Stimulated activated naive CD8-positive, alpha-beta T cell treated with anti-CD3 and anti-CD28 coated beads, Interleukin-15, amount 100 ng/mL, for 72 hours (primary cell): ENCODE data around the gene TCHHL1.

ENCODE experiments used
- ATAC-seq: fragments of 150-1000 bp; cut with Tn5 transposase; 2 replicates; pipeline ENCODE4 v1.10.0; 2021; ENCODE audit warnings: mild to moderate bottlenecking, moderate library complexity
- DNase-seq, 2 donors: peaks; one replicate each; pipeline ENCODE4 v3.0.0; 2021 to 2022
- H3K27ac Mint-ChIP-seq, 2 donors: one replicate each; pipeline ENCODE4 v1.8.0; 2022; ENCODE audit warnings: mild to moderate bottlenecking in 2 of 2, mixed read lengths in 2 of 2, moderate library complexity in 2 of 2
- H3K27me3 Mint-ChIP-seq: one replicate; pipeline ENCODE4 v1.8.0; 2022; ENCODE audit warnings: mixed read lengths
- H3K4me1 Mint-ChIP-seq: one replicate; pipeline ENCODE4 v1.8.0; 2022; ENCODE audit warnings: mild to moderate bottlenecking, mixed read lengths
- H3K4me3 Mint-ChIP-seq, 2 donors: one replicate each; pipeline ENCODE4 v1.8.0; 2022; ENCODE audit warnings: mild to moderate bottlenecking in 2 of 2, mixed read lengths in 2 of 2, moderate library complexity in 1 of 2
- H3K9me3 Mint-ChIP-seq, 2 donors: one replicate each; pipeline ENCODE4 v1.8.0; 2022; ENCODE audit warnings: mixed read lengths in 2 of 2

Gene TCHHL1

DNA sequence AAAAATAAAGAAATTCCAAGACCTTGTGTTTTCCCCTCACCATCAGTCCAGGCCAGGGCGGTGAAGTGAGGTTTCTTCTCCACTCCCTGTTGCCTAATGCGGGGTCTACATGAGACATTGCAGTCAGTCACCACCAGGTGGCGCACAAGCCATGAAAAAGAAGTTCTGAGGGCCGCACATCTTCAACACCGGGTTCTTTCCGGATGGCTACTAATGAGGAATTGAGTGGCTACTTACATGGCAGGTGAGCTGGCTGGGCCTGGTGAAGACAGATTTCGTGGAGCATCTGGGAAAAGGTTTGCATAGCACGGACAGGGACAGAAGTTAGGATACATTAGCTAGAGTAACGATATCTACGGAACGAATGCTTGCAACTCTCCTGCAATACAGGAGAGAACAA, 36.3 kb downstream of the TCHHL1 start:
- Mint-ChIP-seq H3K27ac (no peak overlapping the region), H3K4me1 (peaks cover 11% of the 10 kb centered on the region), H3K9me3 (no peaks in the 10 kb centered on the region), H3K27me3 (peaks cover 17% of the 10 kb centered on the region), H3K4me3 (no peak overlapping the region)
- ATAC-seq, result no peak
- peak; percentile 75 to 78 for DNase-seq

DNA sequence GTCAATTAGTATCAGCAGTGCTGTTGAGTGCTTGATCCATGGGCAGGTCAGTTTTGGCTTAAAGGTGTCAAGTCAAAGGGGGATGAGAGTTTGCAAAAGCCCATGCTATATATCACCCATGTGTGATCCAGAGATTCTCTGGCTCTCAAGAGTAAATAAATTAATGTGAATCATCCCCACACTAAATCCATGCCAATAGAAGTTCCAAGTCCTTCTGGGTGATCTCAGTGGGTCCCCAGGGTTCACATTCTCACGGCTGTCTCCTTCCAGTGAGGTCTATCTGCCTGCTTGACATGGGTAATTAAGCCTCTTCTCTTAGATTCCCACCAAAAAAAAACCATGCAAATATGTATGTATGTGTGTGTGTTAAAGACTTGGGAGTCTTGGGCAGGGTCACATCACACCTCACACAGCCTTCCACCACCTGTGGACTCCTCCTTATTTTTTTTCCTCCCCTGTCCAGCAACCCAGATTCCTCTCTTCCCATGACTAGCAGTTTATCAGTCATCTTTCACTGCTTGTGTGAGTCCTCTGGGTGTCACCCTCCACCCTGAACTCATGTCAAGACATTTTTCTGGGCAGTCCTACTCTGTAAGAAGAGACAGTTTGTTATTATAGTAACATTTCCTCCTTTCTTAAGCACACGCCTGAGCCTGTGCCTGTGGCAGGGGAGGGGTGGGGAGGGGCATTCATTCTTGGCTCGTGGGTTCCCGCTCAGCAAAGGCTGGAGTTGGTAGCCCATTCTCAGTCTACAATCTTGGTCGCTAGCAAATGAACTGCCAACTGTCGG, 37.8 kb downstream of the TCHHL1 start:
- Mint-ChIP-seq H3K9me3 (no peaks in the 10 kb centered on the region), H3K4me3 (no peak overlapping the region), H3K27me3 (peaks cover 17% of the 10 kb centered on the region), H3K27ac (no peak overlapping the region), H3K4me1 (peaks cover 17% of the 10 kb centered on the region)
- DNase-seq, result no peak
- no peak for ATAC-seq

DNA sequence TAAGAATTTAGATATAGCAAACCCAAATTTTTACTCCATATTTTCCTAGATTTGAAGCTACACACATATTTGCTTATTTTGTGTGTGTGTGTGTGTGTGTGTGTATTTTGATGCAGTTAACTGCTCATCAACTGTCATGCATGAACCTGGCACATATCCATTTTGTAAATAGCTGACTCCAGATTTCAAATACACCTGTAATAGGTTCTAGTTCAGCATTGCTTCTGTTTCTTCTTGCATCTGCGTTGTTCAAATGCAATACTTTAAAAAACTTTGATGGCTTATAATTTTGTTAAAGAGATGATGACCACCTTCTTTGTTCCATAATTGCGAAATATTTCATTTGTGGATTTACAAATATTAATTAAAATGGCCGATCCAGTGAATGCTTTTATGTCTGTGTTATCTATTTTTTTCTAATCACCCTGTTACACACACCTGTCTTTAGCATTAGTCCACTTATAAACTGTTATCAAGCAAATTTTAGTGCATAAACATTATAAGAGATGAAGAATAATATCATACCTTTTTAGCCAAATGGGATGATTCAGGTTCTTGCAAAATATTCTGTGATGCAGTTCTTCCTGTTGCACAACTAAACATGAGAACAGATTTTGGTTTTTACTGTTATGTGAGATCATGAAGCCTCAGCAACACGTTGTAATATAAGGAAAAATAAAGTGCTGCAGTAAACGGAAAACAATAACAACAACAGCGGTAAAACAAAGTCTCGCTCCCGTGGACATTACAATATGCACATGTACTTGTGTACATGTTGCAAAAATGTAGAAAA, 39.4 kb downstream of the TCHHL1 start:
- H3K4me1 Mint-ChIP-seq, result peaks cover 17% of the 10 kb centered on the region
- H3K9me3 Mint-ChIP-seq, result no peaks in the 10 kb centered on the region
- DNase-seq (no peak), ATAC-seq (no peak)
- no peak overlapping the region for H3K4me3 Mint-ChIP-seq
- H3K27me3 Mint-ChIP-seq, result peaks cover 12% of the 10 kb centered on the region
- no peak overlapping the region for H3K27ac Mint-ChIP-seq

DNA sequence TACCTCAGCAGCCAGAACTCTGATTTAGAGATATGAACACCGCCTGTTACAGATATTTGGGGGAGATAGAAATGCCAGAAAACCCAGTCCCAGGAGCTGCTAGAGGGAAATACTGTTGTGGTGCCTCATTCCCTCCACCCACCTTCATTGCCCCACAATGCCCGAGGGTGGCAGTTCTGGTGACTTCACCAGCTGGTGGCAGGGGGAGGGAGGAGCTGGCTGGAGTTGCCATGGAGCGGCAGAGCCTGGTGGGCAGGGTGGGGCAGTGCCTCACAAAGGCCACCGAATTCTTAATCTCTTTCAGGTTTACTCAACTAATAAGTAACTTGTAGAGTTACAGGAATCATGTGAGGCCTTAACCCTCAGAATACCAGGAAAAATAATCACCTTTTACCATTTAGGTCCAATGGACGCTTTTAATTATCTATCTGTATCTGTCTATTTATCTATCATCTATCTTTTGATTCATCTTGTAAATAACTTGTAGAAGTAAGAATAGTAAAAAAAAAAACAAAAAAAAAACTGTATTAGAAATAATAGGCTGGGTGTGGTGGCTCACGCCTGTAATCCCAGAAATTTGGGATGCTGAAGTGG, 40.4 kb downstream of the TCHHL1 start:
- H3K4me3 Mint-ChIP-seq, result peak overlapping the region; percentile 87 to 93
- no peaks in the 10 kb centered on the region for H3K9me3 Mint-ChIP-seq
- H3K27ac Mint-ChIP-seq, result peak overlapping the region; percentile 97 to 99
- ATAC-seq (peak; percentile 60), DNase-seq (peak in 1 of 2 donors; percentile 75)
- peaks cover 4% of the 10 kb centered on the region for H3K27me3 Mint-ChIP-seq
- peaks cover 17% of the 10 kb centered on the region for H3K4me1 Mint-ChIP-seq

DNA sequence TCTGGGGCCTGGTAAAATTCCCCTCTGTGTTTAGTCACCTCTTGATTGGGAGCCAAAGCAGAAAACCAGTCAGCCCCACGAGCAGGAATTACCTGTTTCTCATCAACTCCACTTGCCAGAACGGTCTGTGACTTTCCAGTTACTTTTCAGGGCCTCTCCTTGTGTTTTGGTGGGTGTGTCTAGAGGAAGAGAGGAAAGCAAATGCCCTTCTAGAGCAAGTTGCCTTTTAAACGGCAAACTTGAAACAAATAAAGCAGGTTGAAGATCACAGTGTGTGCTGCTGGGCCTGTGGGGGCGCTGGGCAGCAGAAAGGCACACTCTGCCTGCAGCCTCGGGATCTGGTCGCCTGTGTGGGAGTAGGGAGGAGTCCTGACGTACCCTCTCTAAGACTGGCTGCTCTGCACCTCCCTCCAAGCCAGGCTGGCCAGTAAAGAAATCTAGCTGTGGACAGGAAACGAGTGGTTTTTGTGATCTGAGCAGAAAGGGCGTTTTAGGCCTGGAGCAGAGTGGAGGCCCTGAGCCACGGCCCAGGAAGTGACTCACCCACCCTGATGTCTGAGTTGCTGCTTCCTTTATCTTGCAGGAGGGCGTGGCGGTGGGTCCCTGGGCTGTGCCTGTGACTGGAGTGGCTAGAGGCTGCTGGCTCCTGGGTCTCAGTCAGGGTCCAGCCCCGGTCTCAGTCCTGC, 41.0 kb downstream of the TCHHL1 start:
- DNase-seq, result peak; percentile 86 to 94
- Mint-ChIP-seq H3K27ac (peak overlapping the region; percentile 97 to 99), H3K9me3 (no peaks in the 10 kb centered on the region), H3K4me3 (peak overlapping the region; percentile 87 to 93), H3K27me3 (no peaks in the 10 kb centered on the region), H3K4me1 (peaks cover 17% of the 10 kb centered on the region)
- peak; percentile 95 for ATAC-seq

DNA sequence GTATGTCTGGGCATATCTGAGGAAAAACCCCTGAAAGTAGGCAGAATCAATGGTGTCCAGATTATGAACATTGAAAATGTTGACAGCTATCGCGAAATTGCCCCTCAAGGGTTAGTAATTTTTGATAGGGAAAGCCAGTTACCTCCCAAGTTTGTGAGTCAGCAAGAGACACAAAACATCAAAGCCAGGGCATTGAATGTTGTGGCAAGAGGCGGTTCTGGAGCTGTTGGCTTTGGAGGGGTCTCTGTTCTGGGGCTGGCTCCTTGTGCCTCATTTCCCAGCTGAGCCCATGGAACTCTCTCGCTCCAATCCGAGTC, 41.5 kb downstream of the TCHHL1 start:
- H3K9me3 Mint-ChIP-seq, result no peaks in the 10 kb centered on the region
- H3K4me1 Mint-ChIP-seq, result peaks cover 17% of the 10 kb centered on the region
- ATAC-seq, result no peak
- peak overlapping the region; percentile 97 to 99 for H3K27ac Mint-ChIP-seq
- no peaks in the 10 kb centered on the region for H3K27me3 Mint-ChIP-seq
- no peak for DNase-seq
- H3K4me3 Mint-ChIP-seq, result peak overlapping the region; percentile 87 to 93

DNA sequence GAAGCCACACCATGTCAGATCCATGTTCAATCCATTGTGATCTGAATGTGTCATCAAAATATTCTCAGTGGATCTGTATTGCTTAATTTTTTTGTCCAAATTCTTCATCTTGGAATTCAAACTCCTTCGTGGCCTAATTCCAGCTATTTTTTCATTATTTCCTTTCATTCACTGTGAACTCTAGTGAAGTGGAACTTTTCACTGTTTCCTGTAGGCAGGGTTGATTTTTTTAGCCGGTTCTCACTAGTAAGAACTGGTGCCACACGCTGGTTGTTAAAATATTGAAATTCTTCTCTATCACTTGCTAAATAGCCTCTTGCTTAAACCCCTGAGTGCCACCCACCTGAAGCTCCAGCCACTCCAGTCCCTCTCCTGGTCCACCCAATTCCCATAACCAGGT, 44.5 kb downstream of the TCHHL1 start:
- Mint-ChIP-seq H3K27me3 (no peaks in the 10 kb centered on the region), H3K4me1 (peaks cover 17% of the 10 kb centered on the region), H3K4me3 (no peak overlapping the region), H3K9me3 (no peaks in the 10 kb centered on the region), H3K27ac (no peak overlapping the region)
- DNase-seq (no peak), ATAC-seq (no peak)

DNA sequence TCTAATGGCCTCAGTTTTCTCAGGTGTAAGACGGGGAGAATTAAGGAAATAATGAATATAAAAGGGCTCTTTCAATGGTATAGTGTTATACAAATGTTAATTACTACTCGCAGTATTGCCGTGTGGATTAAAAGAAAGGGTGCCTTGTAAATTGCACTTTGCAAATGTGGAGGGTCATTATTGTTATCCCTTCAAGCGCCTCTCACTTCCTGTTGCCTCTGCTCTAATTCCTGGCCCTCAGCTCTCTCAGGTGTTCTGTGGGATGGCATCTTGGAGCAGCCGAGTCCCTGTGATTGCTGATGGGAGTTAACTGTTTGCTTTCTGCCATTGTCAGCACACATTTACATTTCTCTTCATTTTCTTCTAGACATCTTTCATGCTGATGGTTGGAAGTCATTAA, 45.0 kb downstream of the TCHHL1 start:
- no peaks in the 10 kb centered on the region for H3K27me3 Mint-ChIP-seq
- ATAC-seq (no peak), DNase-seq (no peak)
- peaks cover 17% of the 10 kb centered on the region for H3K4me1 Mint-ChIP-seq
- no peaks in the 10 kb centered on the region for H3K9me3 Mint-ChIP-seq
- no peak overlapping the region for H3K4me3 Mint-ChIP-seq
- H3K27ac Mint-ChIP-seq, result no peak overlapping the region

DNA sequence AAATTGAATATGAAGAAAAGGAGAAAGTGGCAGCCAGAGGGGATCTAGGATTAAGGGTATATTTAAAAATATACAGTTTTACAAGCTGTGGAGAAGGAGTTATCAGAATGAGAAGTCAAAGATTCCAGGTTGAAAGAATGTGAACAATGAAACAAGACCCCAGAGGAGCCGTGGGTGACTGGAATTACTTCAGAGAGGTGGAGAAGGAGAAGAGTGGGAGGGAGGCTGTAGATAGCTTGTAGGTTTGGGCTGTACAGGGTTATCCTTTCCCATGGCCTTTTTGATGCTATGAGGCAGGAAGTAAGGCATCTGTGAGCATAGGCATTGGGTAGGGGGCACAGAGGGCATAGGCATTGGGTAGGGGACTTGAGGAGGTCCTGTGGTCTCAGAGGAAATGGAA, 46.8 kb downstream of the TCHHL1 start:
- Mint-ChIP-seq H3K4me3 (no peak overlapping the region), H3K27ac (no peak overlapping the region), H3K27me3 (no peaks in the 10 kb centered on the region), H3K4me1 (no peaks in the 10 kb centered on the region), H3K9me3 (no peaks in the 10 kb centered on the region)
- ATAC-seq, result no peak
- DNase-seq, result no peak

DNA sequence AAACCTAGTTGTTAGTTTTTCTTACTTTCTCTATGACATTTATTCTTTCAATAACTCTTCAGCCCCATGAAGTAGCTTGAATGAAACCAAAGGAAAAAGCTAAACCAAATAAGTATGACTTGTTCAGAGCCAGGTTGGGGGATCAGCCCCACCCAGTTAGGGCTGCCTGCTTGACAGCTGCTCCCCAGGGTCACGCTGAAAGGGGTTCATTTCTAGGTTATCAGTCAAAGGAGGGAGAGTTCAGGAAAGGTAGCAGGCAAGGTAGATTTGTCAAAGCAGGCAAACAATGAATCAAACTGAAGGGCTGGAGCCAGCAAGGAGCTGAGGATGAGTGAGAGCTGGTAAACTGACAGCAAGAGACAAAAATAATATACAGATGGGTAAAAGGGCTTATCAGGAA, 49.0 kb downstream of the TCHHL1 start:
- ATAC-seq, result no peak
- no peaks in the 10 kb centered on the region for H3K9me3 Mint-ChIP-seq
- DNase-seq, result no peak
- H3K4me3 Mint-ChIP-seq, result no peak overlapping the region
- no peak overlapping the region for H3K27ac Mint-ChIP-seq
- H3K27me3 Mint-ChIP-seq, result no peaks in the 10 kb centered on the region
- peaks cover 8% of the 10 kb centered on the region for H3K4me1 Mint-ChIP-seq

DNA sequence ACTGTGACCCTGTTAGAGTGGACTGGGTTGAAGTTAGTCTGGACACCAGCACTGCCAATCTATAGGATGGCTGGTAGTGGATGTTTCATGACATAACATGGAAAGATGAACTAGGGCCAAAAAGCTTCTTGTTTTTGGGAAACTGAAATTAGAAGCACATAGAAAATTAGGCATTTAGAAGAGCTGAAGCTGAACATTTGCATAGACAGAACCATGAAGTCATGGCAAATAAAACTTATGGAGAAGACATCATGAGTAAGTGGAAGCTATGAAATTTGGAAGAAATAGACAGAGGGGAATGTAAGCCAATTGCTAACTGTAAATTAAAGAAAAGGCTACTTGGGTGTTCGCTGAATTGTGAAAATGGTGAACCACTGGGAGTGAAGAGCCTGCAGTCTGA, 49.4 kb downstream of the TCHHL1 start:
- no peak overlapping the region for H3K4me3 Mint-ChIP-seq

DNA sequence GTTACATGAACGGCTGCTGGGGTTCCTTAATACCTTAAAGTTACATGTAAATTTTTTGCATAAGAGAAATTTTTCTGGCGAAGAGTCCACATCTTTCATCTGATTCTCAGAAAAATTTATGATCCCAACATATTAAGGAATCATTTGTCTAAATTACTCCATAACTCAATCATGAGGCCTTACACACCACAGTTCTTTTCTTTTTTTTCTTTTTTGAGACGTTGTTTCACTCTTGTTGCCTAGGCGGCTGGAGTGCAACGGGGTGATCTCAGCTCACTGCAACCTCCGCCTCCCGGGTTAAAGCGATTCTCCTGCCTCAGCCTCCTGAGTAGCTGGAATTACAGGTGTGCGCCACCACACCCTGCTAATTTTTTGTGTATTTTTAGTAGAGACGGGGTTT, 50.0 kb downstream of the TCHHL1 start:
- Mint-ChIP-seq H3K27ac (no peak overlapping the region), H3K4me1 (peaks cover 17% of the 10 kb centered on the region), H3K9me3 (no peaks in the 10 kb centered on the region), H3K4me3 (no peak overlapping the region), H3K27me3 (no peaks in the 10 kb centered on the region)
- DNase-seq (no peak), ATAC-seq (no peak)

More for the DNA sequence above, 49.4 kb downstream of the TCHHL1 start:
- DNase-seq, result no peak
- H3K27me3 Mint-ChIP-seq, result no peaks in the 10 kb centered on the region
- H3K27ac Mint-ChIP-seq, result no peak overlapping the region
- peaks cover 11% of the 10 kb centered on the region for H3K4me1 Mint-ChIP-seq
- ATAC-seq, result no peak
- no peaks in the 10 kb centered on the region for H3K9me3 Mint-ChIP-seq

DNA sequence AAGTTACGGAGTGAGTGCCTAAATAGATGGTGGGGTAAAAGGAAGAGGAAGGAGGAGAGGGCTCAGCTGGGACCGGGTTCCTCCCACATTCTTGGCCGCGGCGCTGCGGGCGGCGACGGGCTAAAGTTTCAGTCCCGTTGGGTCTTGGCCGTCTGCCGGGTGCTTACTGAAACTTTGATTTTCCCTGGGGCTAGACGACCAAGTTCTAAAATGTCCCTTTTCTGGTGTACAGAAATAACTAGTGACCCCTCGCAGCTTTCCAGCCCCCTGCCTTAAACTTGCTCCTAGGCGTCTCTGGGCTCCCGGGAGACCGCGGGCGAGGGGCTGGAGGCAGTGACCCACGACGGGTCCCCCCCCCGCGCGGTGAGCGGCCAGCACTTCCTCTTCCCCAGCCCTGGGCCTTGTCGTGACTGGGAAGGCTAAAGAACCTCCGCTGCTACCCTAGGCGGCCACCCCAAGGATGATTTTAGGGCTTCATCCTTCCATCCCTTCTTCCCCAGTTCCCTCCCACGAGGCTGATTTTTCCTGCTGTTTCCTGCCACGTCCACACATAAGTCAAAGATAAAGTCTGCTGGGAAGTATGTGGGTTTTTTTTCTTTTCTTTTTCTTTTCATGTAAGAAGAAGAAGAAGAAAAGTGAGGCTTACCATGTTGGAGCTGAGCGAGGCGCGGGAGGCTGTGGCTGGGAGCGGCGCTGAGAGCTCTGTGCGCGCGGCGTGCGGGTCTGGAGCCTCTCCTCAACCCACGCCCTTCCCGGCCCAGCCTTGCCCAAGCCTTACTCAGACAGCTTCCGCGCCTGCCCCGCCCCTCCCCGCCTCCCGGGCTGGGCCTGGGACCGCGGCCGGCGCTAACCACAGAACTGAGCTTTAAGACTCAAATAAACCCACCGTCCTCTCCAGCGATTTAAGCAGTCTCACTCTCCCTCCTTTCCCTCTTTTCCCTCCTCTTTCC, 52.3 kb downstream of the TCHHL1 start, which contains the start of gene S100A11:
S100A11 (minus strand) TSS at position 738 of the 950 bp plus-strand sequence; CDS start at position 649, 89 bp downstream.
- ATAC-seq, result peak; percentile 85
- peak within 1 kb of the TSS; percentile 98 to 99 for H3K27ac Mint-ChIP-seq
- H3K4me1 Mint-ChIP-seq, result peaks cover 24% of the 10 kb centered on the region
- DNase-seq, result peak; percentile 59 to 75
- H3K27me3 Mint-ChIP-seq, result no peaks in the 10 kb centered on the region
- H3K9me3 Mint-ChIP-seq, result no peaks in the 10 kb centered on the region
- peak within 1 kb of the TSS; percentile 89 to 95 for H3K4me3 Mint-ChIP-seq

DNA sequence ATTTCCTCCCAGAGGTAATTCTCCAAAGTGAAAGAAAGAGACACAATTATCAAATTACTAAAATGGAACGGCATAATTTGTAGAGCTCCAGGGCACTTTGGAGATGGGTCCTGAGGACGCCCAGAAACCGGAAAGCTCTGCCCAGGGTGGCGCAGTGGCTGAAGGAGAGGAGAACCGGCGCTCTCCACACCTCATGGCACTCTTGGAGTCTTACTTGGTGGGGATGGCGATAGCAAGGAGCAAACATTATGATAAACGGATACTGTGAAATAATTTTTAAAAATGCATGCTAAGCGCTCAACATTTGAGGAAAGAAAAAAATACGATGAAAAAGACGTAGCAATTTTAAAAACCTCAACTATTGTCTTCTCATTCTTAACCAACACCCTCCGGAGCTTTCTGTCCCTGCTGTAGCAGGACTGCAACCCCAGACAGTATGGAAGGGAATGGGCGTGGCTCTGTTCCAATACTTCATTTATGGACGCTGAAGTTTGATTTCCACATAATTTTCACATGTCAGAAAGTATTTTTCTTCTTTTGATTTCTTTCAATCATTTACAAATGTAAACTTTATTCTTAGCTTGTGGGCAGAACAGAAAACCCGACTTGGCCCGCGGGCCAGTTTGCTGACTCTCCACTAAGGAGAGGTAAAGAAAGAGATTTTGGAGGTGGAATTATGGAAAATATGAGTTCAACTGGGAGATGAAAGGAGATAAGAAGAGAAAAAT, 53.2 kb downstream of the TCHHL1 start:
- Mint-ChIP-seq H3K4me1 (peaks cover 27% of the 10 kb centered on the region), H3K27me3 (no peaks in the 10 kb centered on the region), H3K27ac (peak overlapping the region; percentile 98 to 99), H3K9me3 (peaks cover 0 to 2% of the 10 kb centered on the region in 2 donors), H3K4me3 (peak overlapping the region; percentile 89 to 95)
- no peak for ATAC-seq
- DNase-seq, result no peak
